AG04450 (cell line): ENCODE measurements around the gene C11orf21. TPM values are rescaled to one million over a fixed set of nuclear protein-coding genes. Genes with fewer than 3 reads are reported as not detected.

Experiments
- CTCF ChIA-PET: fragments of 300-600, 350-600 bp; formaldehyde crosslinking; extraction: SDS; loops from one replicate; lab custom pipeline; 2022; ENCODE audit warnings: antibody characterized with exemption, inconsistent platforms; lab: Charles Lee
- POLR2A ChIA-PET: fragments of 350-600 bp; formaldehyde crosslinking; extraction: SDS; loops from one replicate; lab custom pipeline; 2021; ENCODE audit warnings: antibody characterized with exemption, inconsistent platforms; lab: Yijun Ruan, JAX
- DNase-seq: peaks from one replicate; pipeline ENCODE4 v3.0.0-alpha.2; 2011; ENCODE audit warnings: low read depth, low spot score
- H3K27ac ChIP-seq: one replicate; pipeline ENCODE4 v1.5.1; 2012; ENCODE audit warnings: low read depth, low read length, control low read depth
- H3K27me3 ChIP-seq: one replicate; pipeline ENCODE4 v1.6.0; 2012; ENCODE audit warnings: low read length; ENCODE audit not compliant: control insufficient read depth, insufficient read depth
- H3K4me3 ChIP-seq: 2 replicates; pipeline ENCODE4 v1.5.1; 2011; ENCODE audit warnings: mild to moderate bottlenecking, low read depth, low read length, control low read depth
- H3K9me3 ChIP-seq: 2 replicates; pipeline ENCODE4 v1.5.1; 2012; ENCODE audit warnings: low read length; ENCODE audit not compliant: control insufficient read depth, insufficient read depth
- polyA minus RNA-seq: library from RNA; depleted of rRNA, polyadenylated mRNA; stranded (reverse); fragments of >200 nt; gene quantifications from 2 replicates; pipeline ENCODE4 v1.2.3, GENCODE V29; 2011; rRNA and poly(A)+ RNA removed
- polyA plus RNA-seq: library from polyadenylated mRNA; depleted of rRNA; stranded (reverse); fragments of >200 nt; gene quantifications from 2 replicates; pipeline ENCODE4 v1.2.3, GENCODE V29; 2011; rRNA removed
- TF ChIP-seq, protein P1 (sequence below): IDR thresholded peaks from 2 replicates; pipeline ENCODE4 v1.5.1; 2011; ENCODE audit warnings: low read depth, low read length, control low read depth, inconsistent platforms

Gene C11orf21
- polyA plus RNA-seq (not detected in 2 replicates), polyA minus RNA-seq (not detected in 2 replicates)

DNA sequence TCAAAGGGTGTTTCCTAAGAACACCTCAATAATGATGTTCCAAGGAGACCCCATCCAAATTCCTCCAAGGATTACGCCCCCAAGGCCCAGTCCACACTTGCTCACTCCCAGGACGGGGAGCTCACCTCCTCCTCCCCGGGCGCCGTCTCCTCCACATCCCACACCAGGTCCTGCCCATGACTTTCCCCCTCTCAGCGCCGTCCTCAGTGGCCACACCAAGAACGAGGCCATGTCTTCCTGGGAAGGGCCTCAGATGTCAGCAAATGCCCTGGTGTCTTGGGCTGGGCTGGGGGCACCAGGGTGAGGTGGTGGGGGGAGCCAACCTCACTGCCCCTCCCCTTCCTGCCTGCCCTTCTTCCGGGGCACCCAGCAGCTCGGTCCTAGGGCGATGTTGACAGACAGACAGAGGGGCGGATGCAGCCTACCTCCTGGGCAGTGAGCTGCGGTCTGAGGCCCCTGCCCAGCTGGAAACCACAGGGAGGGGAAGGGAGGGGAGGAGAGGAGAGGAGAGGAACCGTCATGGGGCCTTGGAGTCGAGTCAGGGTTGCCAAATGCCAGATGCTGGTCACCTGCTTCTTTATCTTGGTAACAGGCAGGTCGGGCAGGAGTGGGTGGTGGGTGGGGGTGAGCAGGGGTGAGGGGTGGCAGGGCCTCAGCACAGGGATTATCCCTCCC is at the start of gene C11orf21, which contains the start of gene TSPAN32:
Gene C11orf21, minus strand, starts transcription at position 288 of the 675 bp plus-strand sequence. Its CDS starts 110 bp downstream, at position 178.
Gene TSPAN32, plus strand, starts transcription at position 383 of the 675 bp plus-strand sequence. Its CDS starts 137 bp downstream, at position 520.
- H3K9me3 ChIP-seq: no peaks in the 10 kb centered on the region
- H3K4me3 ChIP-seq: no peak within 1 kb of the TSS
- peaks cover 12% of the 10 kb centered on the region for H3K27me3 ChIP-seq
- H3K27ac ChIP-seq: no peak within 1 kb of the TSS
- ChIA-PET POLR2A (no interaction called here), CTCF (interaction anchor here (0.7 to 4.9 kb wide), 4 partner anchors 104 to 240 kb away, joined by 5 to 116 read pairs (median 6); no protein-coding TSS in a partner anchor)
- TF ChIP-seq, protein P1, sequence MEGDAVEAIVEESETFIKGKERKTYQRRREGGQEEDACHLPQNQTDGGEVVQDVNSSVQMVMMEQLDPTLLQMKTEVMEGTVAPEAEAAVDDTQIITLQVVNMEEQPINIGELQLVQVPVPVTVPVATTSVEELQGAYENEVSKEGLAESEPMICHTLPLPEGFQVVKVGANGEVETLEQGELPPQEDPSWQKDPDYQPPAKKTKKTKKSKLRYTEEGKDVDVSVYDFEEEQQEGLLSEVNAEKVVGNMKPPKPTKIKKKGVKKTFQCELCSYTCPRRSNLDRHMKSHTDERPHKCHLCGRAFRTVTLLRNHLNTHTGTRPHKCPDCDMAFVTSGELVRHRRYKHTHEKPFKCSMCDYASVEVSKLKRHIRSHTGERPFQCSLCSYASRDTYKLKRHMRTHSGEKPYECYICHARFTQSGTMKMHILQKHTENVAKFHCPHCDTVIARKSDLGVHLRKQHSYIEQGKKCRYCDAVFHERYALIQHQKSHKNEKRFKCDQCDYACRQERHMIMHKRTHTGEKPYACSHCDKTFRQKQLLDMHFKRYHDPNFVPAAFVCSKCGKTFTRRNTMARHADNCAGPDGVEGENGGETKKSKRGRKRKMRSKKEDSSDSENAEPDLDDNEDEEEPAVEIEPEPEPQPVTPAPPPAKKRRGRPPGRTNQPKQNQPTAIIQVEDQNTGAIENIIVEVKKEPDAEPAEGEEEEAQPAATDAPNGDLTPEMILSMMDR: no peak
- DNase-seq: no peak

DNA sequence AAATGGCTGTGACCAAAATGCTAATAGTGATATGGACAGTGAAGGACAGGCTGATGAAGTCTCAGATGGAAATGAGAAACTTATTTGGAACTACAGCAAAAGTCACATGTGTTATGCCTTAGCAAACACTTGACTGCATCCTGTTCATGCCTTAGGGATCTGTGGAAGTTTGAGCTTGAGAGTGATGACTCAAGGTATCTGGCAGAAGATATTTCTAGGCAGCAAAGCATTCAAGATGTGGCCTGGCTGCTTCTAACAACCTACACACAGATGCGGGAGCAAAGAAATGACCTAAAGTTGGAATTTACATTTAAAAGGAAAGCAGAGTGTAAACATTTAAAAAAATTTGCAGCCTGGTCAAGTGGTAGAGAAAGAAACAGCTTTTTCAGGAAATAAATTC is 47.3 kb upstream of the C11orf21 start:
- TF ChIP-seq, protein P1: no peak
- peaks cover 15% of the 10 kb centered on the region for H3K27me3 ChIP-seq
- H3K4me3 ChIP-seq: no peak overlapping the region
- DNase-seq: no peak
- peaks cover 8% of the 10 kb centered on the region for H3K9me3 ChIP-seq
- no peak overlapping the region for H3K27ac ChIP-seq
- CTCF ChIA-PET: no interaction called here
- POLR2A ChIA-PET: interaction anchor here (1.2 kb wide), 1 partner anchor 28 kb away, joined by 5 read pairs; the partner anchor contains the start of gene CD81

DNA sequence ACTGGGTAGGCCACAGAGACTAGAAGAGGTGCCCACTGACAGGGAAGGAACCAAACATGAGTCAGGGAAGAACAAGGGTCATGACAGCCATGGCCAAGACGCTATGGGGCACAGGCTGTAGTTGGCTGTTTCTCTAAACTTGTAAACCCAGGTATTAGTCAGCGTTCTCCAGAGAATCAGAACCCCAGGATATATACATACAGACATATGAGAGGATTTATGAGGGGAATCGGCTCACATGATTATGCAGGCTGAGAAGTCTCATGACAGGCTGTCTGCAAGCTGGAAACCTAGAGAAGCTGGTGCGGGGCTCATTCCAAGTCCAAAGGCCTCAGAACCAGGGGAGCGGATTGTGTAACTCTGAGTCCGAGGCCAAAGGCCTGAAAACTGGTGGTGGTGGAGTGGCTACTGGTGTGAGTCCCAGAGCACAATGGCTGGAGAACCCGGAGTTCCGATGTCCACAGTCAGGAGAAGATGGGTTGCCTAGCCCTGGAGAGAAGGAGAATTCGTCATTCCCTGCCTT is 45.7 kb upstream of the C11orf21 start:
- CTCF ChIA-PET: no interaction called here
- no peak overlapping the region for H3K27ac ChIP-seq
- no peak for DNase-seq
- peaks cover 17% of the 10 kb centered on the region for H3K27me3 ChIP-seq
- no peak overlapping the region for H3K4me3 ChIP-seq
- H3K9me3 ChIP-seq: peaks cover 8% of the 10 kb centered on the region
- TF ChIP-seq, protein P1: no peak
- POLR2A ChIA-PET: no interaction called here

DNA sequence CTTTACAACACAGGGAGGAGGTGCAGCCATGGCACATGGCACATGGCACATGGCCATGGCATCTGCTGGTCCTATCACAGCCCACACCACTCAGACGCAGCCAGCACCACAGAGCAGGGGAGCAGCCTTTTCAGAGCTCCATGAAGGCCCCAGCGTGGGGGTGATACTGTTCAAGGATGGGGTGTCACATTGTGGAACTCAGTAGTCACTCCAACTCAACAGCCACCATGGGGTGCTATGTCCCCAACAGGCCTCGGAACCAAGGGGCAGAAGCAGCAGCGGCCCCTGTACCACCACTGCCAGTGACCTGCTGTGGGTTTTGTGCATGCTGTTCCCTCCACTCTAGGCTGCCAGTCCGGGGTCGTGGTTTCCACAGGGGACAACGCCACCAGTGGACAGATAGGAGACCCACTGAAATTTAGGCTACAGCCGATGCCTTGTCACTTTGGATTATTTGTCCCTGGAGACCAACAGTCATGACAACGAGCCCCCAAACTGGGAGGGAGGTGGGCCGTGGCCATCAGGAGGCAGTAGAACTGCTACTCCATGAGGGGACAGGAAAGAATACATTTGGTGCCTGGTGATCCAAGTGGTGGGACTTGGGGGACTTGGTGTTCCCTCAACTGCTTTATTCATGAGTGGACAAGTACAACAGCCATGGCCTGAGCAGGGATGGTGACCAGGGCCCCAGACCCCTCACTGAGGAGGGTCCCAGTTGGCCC is 45.0 kb upstream of the C11orf21 start:
- DNase-seq: no peak
- CTCF ChIA-PET: interaction anchor here (1.5 kb wide), 1 partner anchor 73 kb away, joined by 4 read pairs; no protein-coding TSS in a partner anchor

More for the DNA sequence above, 45.0 kb upstream of the C11orf21 start:
- Histone ChIP-seq H3K4me3 (no peak overlapping the region), H3K9me3 (peaks cover 8% of the 10 kb centered on the region), H3K27me3 (peaks cover 18% of the 10 kb centered on the region), H3K27ac (no peak overlapping the region)
- POLR2A ChIA-PET: interaction anchor here (0.7 kb wide), 1 partner anchor 31 kb away, joined by 3 read pairs; no protein-coding TSS in a partner anchor
- TF ChIP-seq, protein P1: no peak
